HEK293T (cell line): ENCODE results near the gene KIF4A.

ENCODE experiments used
- ARNT ChIP-seq: fragments of 450-650 bp; IDR thresholded peaks from 2 replicates; pipeline ENCODE4 v1.6.1; 2017; ENCODE audit warnings: mild to moderate bottlenecking
- CTBP1 ChIP-seq: fragments of 450-650 bp; IDR thresholded peaks from 2 replicates; pipeline ENCODE4 v1.6.1; 2016; ENCODE audit warnings: borderline replicate concordance
- ELF4 ChIP-seq: fragments of 450-650 bp; IDR thresholded peaks from 2 replicates; pipeline ENCODE4 v1.6.1; 2017; ENCODE audit warnings: antibody characterized with exemption
- FOXA1 ChIP-seq: fragments of 450-650 bp; IDR thresholded peaks from 2 replicates; pipeline ENCODE4 v1.6.1; 2016; ENCODE audit warnings: mild to moderate bottlenecking
- FOXM1 ChIP-seq: fragments of 450-650 bp; IDR thresholded peaks from 2 replicates; pipeline ENCODE4 v1.6.1; 2017; ENCODE audit warnings: mild to moderate bottlenecking, borderline replicate concordance
- L3MBTL2 ChIP-seq: fragments of 450-650 bp; conservative IDR thresholded peaks from 2 replicates; pipeline ENCODE4 v1.6.1; 2016; ENCODE audit warnings: mild to moderate bottlenecking
- NFRKB ChIP-seq: fragments of 450-650 bp; IDR thresholded peaks from 2 replicates; pipeline ENCODE4 v1.6.1; 2016; ENCODE audit warnings: mild to moderate bottlenecking, moderate library complexity
- SP1 ChIP-seq: fragments of 450-650 bp; IDR thresholded peaks from 2 replicates; pipeline ENCODE4 v1.6.1; 2017

DNA sequence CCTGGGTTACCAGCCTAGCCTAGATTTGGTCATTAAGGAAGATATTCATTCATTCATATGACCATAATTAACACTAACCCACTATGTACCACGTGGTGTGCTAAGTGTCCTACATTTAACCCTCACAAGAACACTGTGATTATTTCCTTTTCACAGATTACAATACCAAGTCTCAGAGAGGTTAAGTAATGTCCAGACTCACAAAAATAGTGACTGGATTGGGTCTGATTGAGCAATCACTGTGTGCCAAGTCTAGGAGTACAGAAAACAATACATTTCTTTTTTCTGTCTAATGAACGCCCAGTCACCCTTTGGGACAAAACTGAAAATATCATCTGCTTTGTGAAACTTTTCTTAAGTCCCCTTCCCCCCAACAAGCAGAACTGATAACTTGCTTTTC is 147.1 kb downstream of the KIF4A start:
- no peak for TF ChIP-seq NFRKB
- TF ChIP-seq FOXM1 = no peak
- TF ChIP-seq ARNT = no peak
- no peak for TF ChIP-seq ELF4
- no peak for TF ChIP-seq L3MBTL2
- no peak for TF ChIP-seq SP1
- TF ChIP-seq CTBP1 = no peak
- no peak for TF ChIP-seq FOXA1
